ENCODE results near the gene ATAD3A.

ATAD3A gene

DNA sequence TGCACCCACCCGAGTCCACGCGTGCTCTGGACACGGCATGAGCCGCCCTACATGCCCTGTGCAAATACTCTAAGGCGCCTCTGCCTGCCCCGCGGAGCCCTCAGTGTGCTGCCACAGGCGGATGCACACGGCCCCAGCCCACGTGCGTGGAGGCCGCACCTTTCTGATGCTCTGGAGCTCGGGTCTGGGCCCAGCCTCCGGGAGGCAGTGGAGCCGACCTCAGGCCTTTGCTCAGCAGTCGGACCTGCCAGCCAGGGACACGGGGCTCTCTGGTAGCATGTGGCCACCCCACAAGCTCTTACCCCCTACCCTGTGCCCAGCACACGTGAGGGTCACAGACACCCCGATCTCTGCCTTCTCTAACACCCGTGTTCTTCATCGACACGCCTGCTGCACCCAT lies 26.4 kb downstream of the ATAD3A start:
- in situ Hi-C loops (cut with MboI; ENCODE audit: low sequenced_read_pairs), result no loop called here

DNA sequence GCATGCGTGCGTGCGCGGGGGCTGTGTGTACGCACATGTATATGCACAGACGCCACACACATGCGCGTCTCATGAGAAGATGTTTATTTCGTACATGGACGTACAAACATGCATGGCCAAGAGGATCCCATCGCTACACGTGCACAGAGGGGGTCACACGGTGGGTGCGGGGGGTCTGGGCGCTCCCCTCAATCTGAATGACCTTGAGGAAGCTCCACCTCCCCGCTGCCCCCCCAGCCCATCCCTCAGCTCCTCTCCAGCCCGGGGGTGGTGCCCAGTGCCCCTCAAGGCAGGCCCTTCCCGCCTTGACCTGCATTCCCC lies 27.0 kb downstream of the ATAD3A start:
- in situ Hi-C loops (cut with MboI; ENCODE audit: low sequenced_read_pairs), result no loop called here

DNA sequence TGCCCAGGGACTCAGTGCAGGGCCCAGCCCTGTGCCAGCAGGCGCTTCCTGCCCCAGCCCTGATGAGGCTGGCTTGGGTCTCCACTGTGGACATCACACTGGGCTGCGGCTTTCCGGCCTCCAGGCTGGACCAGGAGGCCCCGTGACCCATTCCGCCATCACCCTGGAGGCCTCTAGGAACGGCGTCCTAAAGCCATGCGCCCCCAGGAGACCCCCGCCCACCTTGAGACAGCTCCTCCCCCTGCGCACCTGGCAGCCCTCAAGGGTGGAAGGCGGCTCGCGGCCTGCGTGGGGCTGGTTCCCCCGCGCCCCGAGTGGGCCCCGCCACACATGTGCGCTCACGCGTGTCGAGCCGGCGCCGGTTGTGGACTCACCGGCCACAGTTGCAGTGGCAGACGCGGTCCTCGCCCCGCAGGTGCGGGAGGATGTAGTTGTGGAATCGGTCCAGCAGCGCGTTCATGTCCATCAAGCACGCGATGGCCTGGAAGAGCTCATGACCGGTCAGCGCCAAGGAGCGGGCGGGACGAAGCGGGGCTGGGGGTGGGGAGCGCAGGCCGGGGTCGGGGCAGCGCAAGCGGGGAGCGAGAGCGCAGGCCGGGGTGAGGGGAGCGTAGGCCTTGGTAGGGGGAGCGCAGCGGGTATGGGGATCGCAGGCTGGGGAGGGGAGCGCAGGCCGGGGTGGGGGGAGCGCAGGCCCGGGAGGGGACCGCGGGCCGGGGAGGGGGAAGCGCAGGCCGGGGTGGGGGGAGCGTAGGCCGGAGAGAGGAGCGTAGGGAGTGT lies 27.5 kb downstream of the ATAD3A start:
- in situ Hi-C loops (cut with MboI; ENCODE audit: low sequenced_read_pairs), result no loop called here

DNA sequence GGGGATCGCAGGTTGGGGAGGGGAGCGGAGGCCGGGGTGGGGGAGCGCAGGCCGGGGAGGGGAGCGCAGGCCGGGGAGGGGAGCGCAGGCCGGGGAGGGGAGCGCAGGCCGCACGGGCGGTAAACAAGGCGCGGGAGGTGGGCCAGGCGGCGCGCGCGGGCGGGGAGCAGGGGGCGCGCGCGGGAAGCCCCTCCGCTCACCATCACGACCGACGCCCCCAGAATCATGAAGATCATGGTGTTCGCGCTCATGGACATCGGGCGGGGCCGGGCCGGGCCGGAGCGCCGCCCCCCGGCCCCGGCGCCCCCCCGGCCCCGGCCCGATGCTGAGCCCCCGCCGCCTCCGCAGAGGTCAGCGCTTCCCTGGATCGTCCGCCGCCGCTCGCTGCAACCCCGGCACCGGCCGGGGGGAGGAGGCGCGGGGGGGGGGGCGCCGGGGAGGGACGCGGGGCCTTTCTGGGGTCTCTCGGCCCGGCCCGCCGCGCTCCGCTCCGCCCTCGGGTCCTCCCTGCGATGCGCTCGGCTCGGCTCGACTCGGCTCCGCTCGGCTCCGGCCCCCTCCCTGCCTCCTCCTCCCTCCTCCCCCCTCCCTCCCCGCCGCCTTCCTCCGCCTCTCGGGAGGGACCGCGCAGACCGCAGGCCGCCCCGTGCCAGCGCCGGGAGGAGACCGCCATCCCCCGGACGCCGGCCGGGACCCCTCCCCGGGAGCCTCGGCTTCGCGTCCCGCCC lies 28.3 kb downstream of the ATAD3A start, which contains the start of gene TMEM240:
TSS of gene TMEM240 (minus strand) at position 535 of the 728 bp plus-strand sequence. CDS start at position 257, 278 bp downstream.
- in situ Hi-C loops (cut with MboI; ENCODE audit: low sequenced_read_pairs), result no loop called here

DNA sequence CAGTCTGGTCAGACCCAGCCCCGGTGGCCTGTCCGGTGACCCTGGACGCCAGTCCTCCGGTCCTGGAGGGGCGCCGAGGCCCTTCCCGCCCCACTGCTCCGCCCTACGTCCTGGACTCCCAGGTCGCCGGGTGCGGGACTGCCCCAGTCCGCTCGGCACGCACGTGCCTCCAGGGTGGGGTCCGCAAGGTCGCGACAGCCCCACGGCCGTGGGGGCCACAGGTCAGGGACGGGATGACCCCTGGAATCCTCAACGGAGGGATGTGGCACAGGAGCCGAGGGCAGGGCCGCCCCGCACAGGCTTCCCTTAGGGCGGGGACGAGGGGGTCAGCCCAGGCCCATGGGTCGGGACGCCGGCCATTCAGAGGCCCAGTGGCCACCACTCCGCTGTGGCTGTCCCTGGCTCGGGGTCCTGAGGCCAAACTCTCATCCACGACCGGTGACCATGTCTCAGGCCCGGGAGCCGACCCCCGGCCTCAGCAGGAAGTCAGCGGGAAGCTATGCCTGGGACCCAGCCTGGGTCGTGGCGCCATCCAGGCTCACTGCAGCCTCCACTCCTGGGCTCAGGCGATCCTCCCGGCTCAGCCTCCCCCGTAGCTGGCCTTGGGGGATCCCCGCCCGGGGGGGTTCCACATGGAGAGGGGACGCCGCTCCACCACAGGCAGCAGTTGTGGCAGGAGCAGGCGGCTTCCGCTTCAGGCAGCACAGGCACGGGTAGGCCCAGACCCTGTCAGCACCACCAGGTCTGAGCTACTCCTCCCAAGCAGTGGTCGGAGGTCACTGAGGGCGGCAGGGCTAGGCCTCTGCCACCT lies 29.1 kb downstream of the ATAD3A start:
- in situ Hi-C loops (cut with MboI; ENCODE audit: low sequenced_read_pairs), result no loop called here

DNA sequence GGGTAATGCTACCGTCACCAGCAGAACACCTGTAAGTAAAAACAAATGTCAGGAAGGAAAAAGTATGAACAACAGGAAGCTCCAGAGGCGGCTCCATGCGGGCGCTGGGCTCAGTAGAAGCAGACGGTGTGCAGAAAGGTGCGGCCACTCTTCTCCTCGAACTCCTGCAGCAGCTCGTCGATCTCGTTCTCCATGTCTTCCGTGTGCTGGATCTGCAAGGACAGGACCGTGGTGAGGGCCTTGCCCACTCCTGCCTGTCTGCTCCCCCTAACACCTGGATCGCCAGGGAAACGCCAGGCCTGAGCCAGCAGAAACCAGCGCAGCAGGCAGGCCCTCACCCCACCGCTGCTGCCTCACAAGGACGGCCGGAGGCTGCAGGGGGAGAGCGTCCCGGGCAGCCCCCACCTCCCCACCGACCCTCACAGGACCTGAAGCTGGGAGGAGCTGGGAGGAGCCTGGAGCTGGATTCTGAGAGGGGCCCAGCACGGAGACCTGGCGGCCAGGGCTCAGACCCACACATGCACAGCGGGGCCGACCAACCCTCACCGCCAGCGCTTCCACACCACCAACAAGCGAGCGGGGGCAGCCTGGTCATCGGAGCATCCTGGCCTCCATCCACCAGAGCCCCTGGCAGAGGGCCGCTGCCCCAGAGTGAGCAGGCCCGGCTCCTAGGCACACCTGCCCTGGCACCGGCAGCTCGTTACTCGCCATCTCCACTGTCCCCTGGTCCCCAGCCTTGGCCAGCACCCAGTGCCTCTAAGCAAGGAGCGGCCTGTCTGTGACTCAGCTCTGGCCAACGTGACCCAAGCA lies 30.2 kb downstream of the ATAD3A start:
- in situ Hi-C loops (cut with MboI; ENCODE audit: low sequenced_read_pairs), result no loop called here

DNA sequence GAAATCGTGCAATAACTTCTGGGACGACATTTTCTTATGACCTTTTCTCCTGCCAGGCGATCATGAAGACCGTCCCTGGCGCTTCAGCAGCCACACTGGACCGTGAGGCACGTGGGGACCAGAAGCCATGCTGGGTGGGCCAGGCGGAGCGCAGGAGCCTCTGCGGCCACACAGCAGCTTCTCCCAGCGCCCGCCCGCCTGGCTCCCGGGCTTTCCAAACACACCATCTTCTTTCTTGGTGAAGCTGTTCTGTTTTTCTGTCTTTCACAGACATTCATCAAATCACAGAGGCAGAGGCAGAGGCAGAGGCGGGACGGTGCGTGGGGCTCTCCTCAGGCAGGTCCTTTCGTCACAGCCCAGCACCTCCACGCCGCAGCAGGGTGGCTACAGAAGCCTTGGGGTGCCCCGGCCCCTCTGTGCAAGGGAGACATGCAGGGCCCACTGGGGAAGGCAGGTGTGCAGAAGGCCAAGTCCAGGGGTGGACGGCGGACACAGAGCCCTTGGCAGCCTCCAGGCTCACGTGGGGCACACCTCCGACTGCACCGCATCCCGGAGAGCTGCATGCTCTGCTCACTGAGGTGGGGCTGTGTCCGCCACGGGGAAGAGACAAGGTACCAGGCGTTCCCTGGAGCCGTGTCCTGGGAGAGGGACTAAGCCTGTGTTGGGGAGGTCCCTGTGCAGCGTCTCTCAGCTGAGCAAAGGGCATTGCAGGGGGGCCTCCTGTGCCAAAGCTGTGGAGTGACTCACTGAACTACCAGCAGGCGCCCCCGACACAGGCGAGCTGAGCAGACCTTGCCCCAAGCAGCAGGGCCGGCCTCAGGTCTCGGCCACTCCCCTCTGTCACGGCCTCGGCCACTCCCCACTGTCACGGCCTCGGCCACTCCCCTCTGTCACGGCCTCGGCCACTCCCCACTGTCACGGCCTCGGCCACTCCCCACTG lies 31.1 kb downstream of the ATAD3A start:
- in situ Hi-C loops (cut with MboI; ENCODE audit: low sequenced_read_pairs), result no loop called here

DNA sequence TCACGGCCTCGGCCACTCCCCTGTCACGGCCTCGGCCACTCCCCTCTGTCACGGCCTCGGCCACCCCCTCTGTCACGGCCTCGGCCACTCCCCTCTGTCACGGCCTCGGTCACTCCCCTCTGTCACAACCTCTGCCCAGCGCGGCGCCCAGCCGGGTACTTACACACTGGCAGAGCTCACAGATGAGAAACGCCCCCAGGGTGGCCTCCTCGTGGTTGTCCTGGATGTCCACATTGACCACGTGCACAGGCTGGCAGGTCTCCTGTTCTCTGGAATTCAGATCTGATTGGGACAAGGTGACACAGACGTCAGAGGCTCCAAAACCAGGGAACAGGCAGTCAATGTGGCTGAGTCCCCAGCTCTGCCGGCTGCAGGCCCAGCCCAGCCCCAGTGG lies 31.7 kb downstream of the ATAD3A start:
- in situ Hi-C loops (cut with MboI; ENCODE audit: low sequenced_read_pairs), result no loop called here

DNA sequence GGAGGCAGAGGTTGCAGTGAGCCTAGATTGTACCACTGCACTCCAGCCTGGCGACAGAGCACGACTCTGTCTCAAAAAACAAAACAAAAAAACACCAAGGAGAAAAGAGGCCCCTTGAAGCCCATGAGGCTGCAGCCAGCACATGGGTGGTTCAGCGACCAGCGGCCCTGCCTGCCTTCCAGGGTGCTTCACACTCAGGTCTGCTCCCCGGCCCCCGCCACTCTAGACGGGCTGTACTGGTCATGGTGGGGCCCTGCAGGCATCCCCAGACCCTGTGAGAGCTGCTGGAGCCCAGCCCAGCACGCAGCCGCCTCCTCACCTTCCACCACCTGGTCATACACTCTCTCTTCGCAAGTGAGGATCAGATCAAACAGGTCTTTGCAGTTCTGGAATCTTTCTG lies 32.6 kb downstream of the ATAD3A start:
- in situ Hi-C loops (cut with MboI; ENCODE audit: low sequenced_read_pairs), result no loop called here

DNA sequence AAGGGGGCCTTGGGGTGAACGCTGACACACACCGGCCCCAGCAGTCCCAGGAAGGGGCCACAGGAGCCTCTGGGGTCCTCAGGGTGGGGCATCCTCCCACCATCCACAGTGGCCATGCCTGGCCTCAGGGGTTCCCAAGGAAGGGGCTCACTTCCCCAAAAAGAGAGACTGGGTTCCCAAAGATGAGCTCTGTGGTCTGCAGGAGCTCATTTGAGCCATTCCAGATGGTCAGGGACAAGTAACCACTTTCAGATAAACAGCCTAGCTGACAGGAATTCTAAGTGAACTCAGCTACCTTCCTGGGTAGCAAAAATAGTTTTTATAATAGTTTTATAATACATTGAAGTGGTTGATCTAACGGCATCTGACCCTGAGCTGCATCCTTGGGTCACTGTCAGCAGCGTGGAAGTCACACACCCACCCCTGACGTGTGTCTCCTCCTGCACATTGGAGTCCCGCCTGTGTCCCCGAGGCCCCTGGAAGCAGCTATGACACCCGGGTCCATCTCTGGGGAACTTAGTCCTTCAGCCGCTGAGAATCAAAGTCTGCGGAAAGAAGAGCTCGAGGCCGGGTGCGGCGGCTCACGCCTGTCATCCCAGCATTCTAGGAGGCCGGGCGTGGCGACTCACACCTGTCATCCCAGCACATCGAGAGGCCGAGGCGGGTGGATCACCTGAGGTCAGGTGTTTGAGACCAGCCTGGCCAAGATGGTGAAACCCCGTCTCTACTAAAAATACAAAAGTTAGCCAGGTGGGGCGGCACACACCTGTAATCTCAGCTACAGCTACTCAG lies 34.2 kb downstream of the ATAD3A start:
- in situ Hi-C loops (cut with MboI; ENCODE audit: low sequenced_read_pairs), result no loop called here

DNA sequence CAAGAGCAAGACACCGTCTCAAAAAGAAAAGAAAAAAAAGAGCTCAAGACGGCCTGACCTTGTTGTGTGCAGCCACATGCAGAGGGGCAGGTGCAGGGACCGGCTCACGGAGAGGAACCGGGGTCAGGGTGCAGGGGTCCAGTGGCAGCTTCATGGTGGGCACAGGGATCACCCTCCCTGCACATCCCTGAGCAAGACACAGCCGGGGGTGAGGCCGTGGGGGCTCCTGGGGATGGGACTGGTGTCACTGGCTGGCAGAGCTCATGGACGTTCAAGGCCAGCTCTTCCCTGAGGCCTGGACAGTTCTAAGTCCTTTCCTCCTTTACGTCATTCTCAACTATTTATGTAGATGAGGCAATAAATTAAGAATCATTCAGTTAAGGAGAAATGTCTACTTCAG lies 35.0 kb downstream of the ATAD3A start:
- in situ Hi-C loops (cut with MboI; ENCODE audit: low sequenced_read_pairs), result no loop called here

DNA sequence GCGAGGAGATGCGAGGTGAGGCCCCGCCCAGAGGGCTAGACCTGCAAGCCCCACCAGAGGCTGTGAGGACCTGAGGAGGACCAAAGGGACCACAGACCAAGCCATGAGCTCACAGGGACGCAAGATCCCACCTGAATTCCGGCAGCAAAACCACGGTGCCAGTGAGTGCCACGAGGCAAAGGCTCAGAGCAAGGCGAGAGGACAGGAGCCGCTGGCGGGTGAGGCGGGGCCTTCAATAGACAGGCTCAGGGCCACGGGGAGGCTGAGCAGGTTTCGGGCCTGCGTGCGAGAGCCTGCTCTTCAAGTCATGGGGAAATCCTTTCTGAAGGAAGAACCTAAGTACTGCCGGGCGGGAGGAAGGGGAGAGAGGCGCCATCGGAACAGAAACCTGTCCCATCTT lies 35.5 kb downstream of the ATAD3A start:
- in situ Hi-C loops (cut with MboI; ENCODE audit: low sequenced_read_pairs), result no loop called here

DNA sequence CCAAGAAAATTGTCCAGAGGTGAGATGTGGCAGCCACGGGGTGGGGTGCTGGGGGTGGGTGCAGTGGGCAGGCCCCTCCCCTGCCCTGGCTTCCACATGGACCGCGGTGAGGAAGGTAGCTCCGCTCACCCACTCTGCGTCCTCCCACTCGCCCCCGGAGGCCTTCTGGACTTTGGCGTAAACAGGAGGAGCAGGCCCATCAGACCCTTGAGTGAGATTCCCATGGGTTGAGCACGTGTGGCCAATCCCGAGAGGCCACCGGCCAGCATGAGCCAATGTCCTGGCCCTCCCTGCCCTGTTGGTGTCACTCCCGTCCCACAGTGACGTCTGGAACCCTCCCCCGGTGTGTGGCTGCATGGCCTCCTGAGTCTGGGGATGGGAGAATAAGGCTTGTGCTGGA lies 36.6 kb downstream of the ATAD3A start:
- in situ Hi-C loops (cut with MboI; ENCODE audit: low sequenced_read_pairs), result no loop called here

DNA sequence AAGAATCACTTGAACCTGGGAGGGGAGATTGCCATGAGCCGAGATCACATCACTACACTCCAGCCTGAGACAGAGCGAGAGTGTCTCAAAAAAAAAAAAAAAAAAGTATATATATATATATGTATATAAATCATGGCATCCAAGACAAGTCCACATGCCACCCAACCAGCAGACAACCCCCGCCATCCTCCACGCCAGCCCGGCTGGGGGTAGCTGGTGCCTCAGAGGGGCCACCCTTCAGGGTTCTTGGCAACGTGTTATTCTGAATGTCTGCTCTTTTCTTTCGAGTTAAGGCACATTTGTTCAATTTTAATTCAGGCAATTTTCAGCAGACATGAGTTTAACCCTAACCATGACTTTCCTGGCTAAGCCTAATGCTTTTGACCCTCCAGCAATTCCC lies 38.1 kb downstream of the ATAD3A start:
- in situ Hi-C loops (cut with MboI; ENCODE audit: low sequenced_read_pairs), result no loop called here

DNA sequence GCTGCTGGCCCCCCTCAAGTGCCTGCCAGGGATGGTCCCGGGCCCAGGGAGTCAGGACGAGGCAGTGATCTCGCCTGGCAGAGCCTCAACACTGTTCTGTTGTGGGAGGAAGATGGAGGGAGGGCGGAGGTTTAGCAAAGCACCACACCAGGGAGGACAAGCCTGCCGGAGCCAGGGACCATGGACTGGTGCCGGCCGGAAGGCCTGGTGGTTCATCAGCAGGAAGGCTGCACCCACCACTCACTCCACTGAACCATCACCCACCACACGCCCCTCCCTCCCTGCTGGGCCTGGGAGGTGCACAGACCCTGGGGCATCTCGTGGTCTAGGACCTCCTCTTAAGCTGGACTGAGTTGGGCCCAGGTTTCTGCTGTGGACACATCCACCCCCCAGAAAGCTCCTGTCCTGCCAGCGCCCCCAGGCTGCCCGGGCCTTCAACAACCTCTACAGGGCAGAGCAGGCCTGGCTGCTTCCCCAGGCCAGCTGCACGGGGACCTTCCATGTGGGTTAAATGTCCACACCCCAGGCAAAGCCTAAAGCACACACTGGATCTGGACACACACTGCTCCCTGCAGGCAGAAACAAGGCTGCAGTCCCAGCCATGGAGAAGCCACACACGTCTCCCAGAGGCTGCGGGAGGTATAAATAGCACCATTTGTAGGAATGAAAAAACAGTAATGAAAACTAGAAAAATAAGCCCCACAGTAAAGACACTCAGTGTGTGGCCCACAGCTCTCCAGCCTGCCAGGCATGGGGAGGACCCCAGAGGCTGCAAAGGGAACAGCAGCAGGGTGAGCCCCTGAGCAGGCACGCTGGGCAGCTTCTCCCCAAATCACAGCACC lies 38.9 kb downstream of the ATAD3A start:
- in situ Hi-C loops (cut with MboI; ENCODE audit: low sequenced_read_pairs), result no loop called here

DNA sequence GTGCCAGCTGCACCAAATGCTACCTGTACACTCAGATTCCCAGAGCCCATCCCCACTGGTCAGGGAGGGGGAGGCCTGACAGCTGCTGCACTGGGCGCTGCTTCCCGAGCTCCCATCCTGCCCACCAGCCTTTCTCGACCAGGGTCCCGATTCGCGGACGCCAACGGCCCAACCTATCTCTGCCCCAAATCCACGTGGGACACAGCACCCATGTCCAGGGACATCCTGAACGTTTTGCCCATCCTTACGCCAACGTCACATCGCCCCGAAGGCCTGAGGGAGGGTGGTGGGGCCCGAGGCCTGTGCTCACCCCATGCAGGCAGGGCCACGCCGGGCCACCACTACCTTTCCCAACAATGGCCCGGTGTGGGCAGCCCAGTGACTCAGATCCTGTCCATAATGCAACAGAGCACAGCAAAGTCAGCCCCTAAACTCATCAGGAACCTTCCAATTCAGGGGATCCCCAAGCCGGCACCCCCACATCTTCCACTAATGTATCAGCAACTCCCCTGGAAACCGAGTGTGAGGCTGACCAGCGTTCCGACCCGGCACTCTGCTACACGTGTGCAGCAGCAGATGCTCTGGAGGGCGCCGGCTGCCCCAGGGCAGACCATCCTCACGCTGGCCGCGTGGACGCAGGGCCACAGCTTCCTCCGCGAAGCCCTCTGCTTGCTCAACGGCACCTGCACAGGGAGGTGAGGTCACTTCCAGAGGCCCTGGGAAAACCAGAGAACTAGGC lies 39.7 kb downstream of the ATAD3A start:
- in situ Hi-C loops (cut with MboI; ENCODE audit: low sequenced_read_pairs), result no loop called here

DNA sequence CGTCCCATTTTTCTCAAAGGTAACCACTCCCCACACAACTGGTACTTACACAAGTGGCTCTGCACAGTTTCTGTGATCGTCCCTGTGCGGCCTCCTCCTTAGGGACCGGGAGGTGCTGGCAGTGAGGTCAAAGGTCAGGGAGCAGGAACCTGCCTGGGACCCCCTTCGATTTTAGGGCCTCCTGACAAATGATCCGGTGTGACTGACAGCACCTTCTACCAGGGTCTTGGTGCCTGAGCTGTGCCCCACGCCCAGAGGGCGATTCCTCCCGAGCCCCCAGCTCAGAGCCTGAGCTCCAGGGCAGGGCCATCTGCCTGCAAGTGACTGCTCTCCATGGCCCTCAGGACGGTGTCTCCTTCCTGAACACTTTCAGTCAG lies 40.3 kb downstream of the ATAD3A start:
- in situ Hi-C loops (cut with MboI; ENCODE audit: low sequenced_read_pairs), result no loop called here
